Measurements from ENCODE around the gene OTULINL. TPM values are rescaled to one million over a fixed set of nuclear protein-coding genes. Genes with fewer than 3 reads are reported as not detected.
A peak's percentile ranks its signal among the peaks of the same experiment; 100 is the strongest.

OTULINL gene
- total and polyA plus RNA-seq, 2 donors from 2014 or later = 7.1 to 10.8 TPM

DNA sequence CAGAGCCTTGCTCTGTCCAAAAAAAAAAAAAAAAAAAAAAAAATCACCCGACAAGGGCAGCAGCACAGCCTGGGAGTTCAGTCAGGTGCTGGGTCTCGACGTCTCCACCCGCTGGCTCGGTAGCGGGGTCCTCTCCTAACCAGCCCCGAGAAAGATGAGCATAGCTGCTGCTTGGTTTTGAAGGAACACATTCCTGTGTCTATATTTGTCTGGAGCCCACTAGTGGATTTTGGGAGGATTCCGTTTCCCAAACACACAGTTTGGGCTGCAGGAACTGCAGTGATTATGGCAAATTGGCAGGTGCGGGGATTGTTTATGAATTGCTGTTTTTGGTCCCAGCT lies 1.2 kb downstream of the OTULINL start:
- peak in 1 of 5 donors; percentile 33 for DNase-seq
- peak overlapping the region in 1 of 3 donors; percentile 67 for H3K4me3 ChIP-seq (ENCODE audit: low read length in 3 of 3)
- no peaks in the 10 kb centered on the region for H3K9me3 ChIP-seq (ENCODE audit: control insufficient read depth in 2 of 3, insufficient read depth in 1 of 3, low read length in 3 of 3)
- H3K27ac ChIP-seq (ENCODE audit: low read depth in 2 of 2, low read length in 2 of 2) = no peak overlapping the region
- no peak overlapping the region for H3K9ac ChIP-seq (ENCODE audit: low read length in 3 of 3)
- intact Hi-C loops (cut with DNase I) = no loop called here
- H3K36me3 ChIP-seq (ENCODE audit: control insufficient read depth in 2 of 3, insufficient read depth in 3 of 3, low read length in 3 of 3) = no peaks in the 10 kb centered on the region
- TF ChIP-seq, protein P1, sequence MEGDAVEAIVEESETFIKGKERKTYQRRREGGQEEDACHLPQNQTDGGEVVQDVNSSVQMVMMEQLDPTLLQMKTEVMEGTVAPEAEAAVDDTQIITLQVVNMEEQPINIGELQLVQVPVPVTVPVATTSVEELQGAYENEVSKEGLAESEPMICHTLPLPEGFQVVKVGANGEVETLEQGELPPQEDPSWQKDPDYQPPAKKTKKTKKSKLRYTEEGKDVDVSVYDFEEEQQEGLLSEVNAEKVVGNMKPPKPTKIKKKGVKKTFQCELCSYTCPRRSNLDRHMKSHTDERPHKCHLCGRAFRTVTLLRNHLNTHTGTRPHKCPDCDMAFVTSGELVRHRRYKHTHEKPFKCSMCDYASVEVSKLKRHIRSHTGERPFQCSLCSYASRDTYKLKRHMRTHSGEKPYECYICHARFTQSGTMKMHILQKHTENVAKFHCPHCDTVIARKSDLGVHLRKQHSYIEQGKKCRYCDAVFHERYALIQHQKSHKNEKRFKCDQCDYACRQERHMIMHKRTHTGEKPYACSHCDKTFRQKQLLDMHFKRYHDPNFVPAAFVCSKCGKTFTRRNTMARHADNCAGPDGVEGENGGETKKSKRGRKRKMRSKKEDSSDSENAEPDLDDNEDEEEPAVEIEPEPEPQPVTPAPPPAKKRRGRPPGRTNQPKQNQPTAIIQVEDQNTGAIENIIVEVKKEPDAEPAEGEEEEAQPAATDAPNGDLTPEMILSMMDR (IDR thresholded peaks at IDR 0.05; ENCODE audit: borderline replicate concordance, extremely low read depth, insufficient read depth) = no peak
- H3K4me1 ChIP-seq (ENCODE audit: control insufficient read depth in 2 of 3, insufficient read depth in 2 of 3, low read depth in 1 of 3, low read length in 3 of 3) = peaks cover 0 to 16% (median 7%) of the 10 kb centered on the region in 3 donors
- no peak for FAIRE-seq
- no peaks in the 10 kb centered on the region for H3K27me3 ChIP-seq (ENCODE audit: control insufficient read depth, insufficient read depth, low read length)

DNA sequence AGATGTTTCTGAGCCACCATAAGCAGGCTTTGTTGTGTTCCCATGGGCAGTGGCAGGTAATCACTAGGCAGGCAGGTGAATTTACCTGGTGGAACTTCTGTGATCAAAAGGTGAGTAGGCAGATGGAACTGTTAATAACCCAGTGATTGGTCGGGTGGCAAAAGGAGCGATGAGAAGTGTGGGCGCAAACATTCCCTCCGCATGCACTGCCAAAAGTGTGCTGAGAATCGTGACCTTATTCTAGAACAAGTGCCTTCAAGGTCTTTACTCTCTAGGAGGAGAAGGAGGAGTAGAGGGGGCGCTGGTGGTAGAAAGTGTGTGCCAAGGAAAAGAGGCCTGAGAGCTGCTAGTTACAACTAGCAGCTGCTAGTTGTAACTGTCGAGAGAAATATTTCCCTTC lies 3.3 kb downstream of the OTULINL start:
- TF ChIP-seq, protein P1 (IDR thresholded peaks at IDR 0.05; ENCODE audit: borderline replicate concordance, extremely low read depth, insufficient read depth) = no peak
- Histone ChIP-seq H3K27ac (ENCODE audit: low read depth in 2 of 2, low read length in 2 of 2) (peak overlapping the region; percentile 16 to 35), H3K4me3 (ENCODE audit: low read length in 3 of 3) (no peak overlapping the region), H3K27me3 (ENCODE audit: control insufficient read depth, insufficient read depth, low read length) (no peaks in the 10 kb centered on the region), H3K36me3 (ENCODE audit: control insufficient read depth in 2 of 3, insufficient read depth in 3 of 3, low read length in 3 of 3) (no peaks in the 10 kb centered on the region), H3K9me3 (ENCODE audit: control insufficient read depth in 2 of 3, insufficient read depth in 1 of 3, low read length in 3 of 3) (no peaks in the 10 kb centered on the region), H3K9ac (ENCODE audit: low read length in 3 of 3) (no peak overlapping the region), H3K4me1 (ENCODE audit: control insufficient read depth in 2 of 3, insufficient read depth in 2 of 3, low read depth in 1 of 3, low read length in 3 of 3) (peaks cover 0 to 16% (median 7%) of the 10 kb centered on the region in 3 donors)
- DNase-seq = peak in 1 of 5 donors; percentile 23
- intact Hi-C loops (cut with DNase I) = no loop called here
- no peak for FAIRE-seq

DNA sequence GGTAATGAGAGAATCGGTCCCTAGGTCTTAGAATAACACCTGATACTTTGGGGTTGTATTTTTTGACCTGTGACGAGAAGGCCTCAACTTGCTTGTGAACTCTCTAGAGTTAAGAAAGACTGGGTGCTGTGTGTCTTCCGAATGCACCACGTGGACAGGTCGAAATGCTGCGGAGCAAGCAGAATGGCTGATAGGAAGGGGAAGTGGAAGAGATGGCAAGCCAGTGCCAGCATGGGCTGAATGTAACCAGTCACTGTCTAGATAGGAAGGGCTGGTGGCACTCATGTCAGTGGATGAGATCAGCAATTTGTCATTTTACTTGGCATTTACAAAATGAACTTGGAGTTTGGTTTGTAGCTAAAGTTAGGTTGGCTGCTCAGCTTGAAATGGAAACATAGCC lies 5.6 kb downstream of the OTULINL start:
- DNase-seq (no peak), FAIRE-seq (no peak)
- intact Hi-C loops (cut with DNase I) = no loop called here
- Histone ChIP-seq H3K4me3 (ENCODE audit: low read length in 3 of 3) (no peak overlapping the region), H3K27ac (ENCODE audit: low read depth in 2 of 2, low read length in 2 of 2) (no peak overlapping the region), H3K9me3 (ENCODE audit: control insufficient read depth in 2 of 3, insufficient read depth in 1 of 3, low read length in 3 of 3) (no peaks in the 10 kb centered on the region), H3K27me3 (ENCODE audit: control insufficient read depth, insufficient read depth, low read length) (no peaks in the 10 kb centered on the region), H3K4me1 (ENCODE audit: control insufficient read depth in 2 of 3, insufficient read depth in 2 of 3, low read depth in 1 of 3, low read length in 3 of 3) (peaks cover 0 to 13% (median 5%) of the 10 kb centered on the region in 3 donors), H3K36me3 (ENCODE audit: control insufficient read depth in 2 of 3, insufficient read depth in 3 of 3, low read length in 3 of 3) (no peaks in the 10 kb centered on the region), H3K9ac (ENCODE audit: low read length in 3 of 3) (no peak overlapping the region)
- TF ChIP-seq, protein P1 (IDR thresholded peaks at IDR 0.05; ENCODE audit: borderline replicate concordance, extremely low read depth, insufficient read depth) = no peak

DNA sequence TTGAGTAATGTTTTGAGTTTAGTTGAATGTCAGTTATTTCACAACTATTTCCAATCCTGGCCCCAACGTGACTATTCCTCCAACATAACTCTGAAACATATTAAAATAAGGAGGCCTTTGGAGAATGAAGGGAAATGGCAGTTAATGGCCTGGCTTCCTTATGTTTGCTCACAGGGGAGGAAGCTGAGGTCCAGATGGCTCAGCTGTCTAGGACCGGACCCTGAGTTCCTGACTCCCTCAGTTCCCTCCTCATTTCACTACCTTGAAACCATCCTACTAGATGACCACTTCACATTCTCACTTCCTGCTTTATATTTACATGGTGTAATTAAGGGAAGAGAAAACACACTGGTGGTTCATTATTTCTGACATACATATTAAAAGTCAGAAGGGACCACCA lies 6.6 kb downstream of the OTULINL start:
- Histone ChIP-seq H3K4me1 (ENCODE audit: control insufficient read depth in 2 of 3, insufficient read depth in 2 of 3, low read depth in 1 of 3, low read length in 3 of 3) (peaks cover 0 to 13% (median 5%) of the 10 kb centered on the region in 3 donors), H3K4me3 (ENCODE audit: low read length in 3 of 3) (no peak overlapping the region), H3K9me3 (ENCODE audit: control insufficient read depth in 2 of 3, insufficient read depth in 1 of 3, low read length in 3 of 3) (no peaks in the 10 kb centered on the region), H3K9ac (ENCODE audit: low read length in 3 of 3) (no peak overlapping the region), H3K27ac (ENCODE audit: low read depth in 2 of 2, low read length in 2 of 2) (no peak overlapping the region), H3K27me3 (ENCODE audit: control insufficient read depth, insufficient read depth, low read length) (no peaks in the 10 kb centered on the region), H3K36me3 (ENCODE audit: control insufficient read depth in 2 of 3, insufficient read depth in 3 of 3, low read length in 3 of 3) (no peaks in the 10 kb centered on the region)
- DNase-seq (no peak), FAIRE-seq (no peak)
- intact Hi-C loops (cut with DNase I) = no loop called here
- TF ChIP-seq, protein P1 (IDR thresholded peaks at IDR 0.05; ENCODE audit: borderline replicate concordance, extremely low read depth, insufficient read depth) = no peak

Data from kidney (tissue), 14 donors.